ENCODE measurements around the gene RABAC1. TPM values are rescaled to one million over a fixed set of nuclear protein-coding genes. Genes with fewer than 3 reads are reported as not detected.

The RABAC1 gene
- total and polyA plus RNA-seq, 2 of the 13 experiments (the other 11 are each of a cell fraction or from before 2014, with no cell fraction given) = 37.4 to 74.0 TPM

- Histone ChIP-seq H3K4me3 (replicated peaks in 1 of 3; ENCODE audit: insufficient read depth in 1 of 3, low read depth in 2 of 3, low read length in 3 of 3) (no peak overlapping the region), H3K36me3 (replicated peaks in 1 of 2; ENCODE audit: control insufficient read depth in 1 of 2, insufficient read depth in 2 of 2, low read length in 2 of 2) (peaks cover 2 to 8% of the 10 kb centered on the region in 2 experiments; a peak in 3 of 5 replicates), H3K9me3 (ENCODE audit: low read length) (no peaks in the 10 kb centered on the region), H4K20me1 (ENCODE audit: insufficient read depth, low read length) (no peaks in the 10 kb centered on the region), H2AFZ (ENCODE audit: low read length) (no peak overlapping the region), H3K9ac (ENCODE audit: insufficient read depth, low read depth, low read length) (no peak overlapping the region), H3K27ac (ENCODE audit: extremely low read length, insufficient read depth, low read length) (no peak overlapping the region), H3K79me2 (ENCODE audit: insufficient read depth, low read length) (no peaks in the 10 kb centered on the region), H3K4me2 (ENCODE audit: low read depth, low read length) (no peak overlapping the region), H3K27me3 (ENCODE audit: control insufficient read depth in 1 of 2, insufficient read depth in 2 of 2, low read length in 2 of 2) (peaks cover 10 to 32% of the 10 kb centered on the region in 2 experiments), H3K4me1 (ENCODE audit: insufficient read depth, low read length) (no peaks in the 10 kb centered on the region)
- ChIA-PET CTCF (ENCODE audit: low intra/inter-chr PET ratio, low total read pairs) (no interaction called here), POLR2A (interaction anchor here (1.4 kb wide), 1 partner anchor 51 kb away, joined by 3 read pairs; the partner anchor contains the start of gene RPS19)
- no peak for ATAC-seq
- no peak for DNase-seq (ENCODE audit: low spot score)
- 69% methylated on average over 13 of the region's 13 CpGs for WGBS (ENCODE audit: low lambda C conversion rate)
- TF ChIP-seq AGO2 (optimal IDR thresholded peaks at IDR 0.05; ENCODE audit: low read depth, low read length) (peak; percentile 12), ZNF768 (CRISPR knock-in tag; IDR thresholded peaks at IDR 0.05) (peak; percentile 98), RNF2 (conservative IDR thresholded peaks at IDR 0.05; ENCODE audit: low read depth) (no peak), ZNF496 (CRISPR knock-in tag; IDR thresholded peaks at IDR 0.05; ENCODE audit: insufficient replicate concordance) (no peak), POLR2AphosphoS5 (IDR thresholded peaks at IDR 0.05; ENCODE audit: low read depth, low read length) (peak; percentile 9; the same call in 1 of the 2 replicates), CCAR2 (optimal IDR thresholded peaks at IDR 0.05; ENCODE audit: low read depth, low read length) (peak; percentile 81)
- no peak for FAIRE-seq
- intact Hi-C loops (cut with micrococcal nuclease; ENCODE audit: unreplicated experiment) = no loop called here
- TSS peak; percentile 38 for BruUV-seq (replicated peaks)
- in situ Hi-C loops (cut with HindIII; ENCODE audit: extremely low pct_ligation_motif_present, low pct_unique_long_range_greater_than_20kb) = no loop called here
These were observed 47.9 kb downstream of the RABAC1 start for GRCh38 chr19:41910992-41911888.

Data from HepG2 (cell line).